Right lobe of liver (tissue), 4 donors: ENCODE data around the gene SFI1.

Source experiments
- CTCF ChIP-seq, 4 donors: fragments of 200-600 bp in 3 of 4; fragments of 450-650 bp in 1 of 4; IDR thresholded peaks; one replicate each; pipeline versions ENCODE4 v1.5.1 to v1.8.0; 2016 to 2022; ENCODE audit warnings: antibody characterized with exemption in 4 of 4, mild to moderate bottlenecking in 2 of 4
- POLR2A ChIP-seq: fragments of 450-650 bp; IDR thresholded peaks from one replicate; pipeline ENCODE4 v1.6.1; 2017; ENCODE audit warnings: antibody characterized with exemption, mild to moderate bottlenecking
- donor health status: DM: no; HTN: no; CAD: no.
- donor health status: DM: no; HTN: no; CAD: no.
- donor health status: DM: no; HTN: yes; CAD: no.

GRCh38 chr22:31629741-31630184 lies 133.4 kb downstream of the SFI1 start:
- TF ChIP-seq CTCF (IDR thresholded peaks at IDR 0.05) (no peak), POLR2A (no peak)
